CD4-positive, alpha-beta T cell (primary cell): ENCODE results near the gene ELMO2. TPM values are rescaled to one million over a fixed set of nuclear protein-coding genes. Genes with fewer than 3 reads are reported as not detected.

Experiments used
- ATAC-seq: fragments of 200-7000 bp; cut with Tn5 transposase; one replicate; pipeline ENCODE4 v1.10.0; 2022; ENCODE audit warnings: mild to moderate bottlenecking; ENCODE audit not compliant: poor library complexity
- CTCF ChIA-PET: fragments of 350-600 bp; sonication (Branson Sonifier 250); formaldehyde crosslinking; loops from one replicate; lab custom pipeline; 2021; ENCODE audit warnings: antibody characterized with exemption, inconsistent platforms; lab: Charles Lee
- POLR2A ChIA-PET: fragments of 350-600 bp; sonication (Branson Sonifier 250); formaldehyde crosslinking; loops from one replicate; lab custom pipeline; 2021; ENCODE audit warnings: antibody characterized with exemption, inconsistent platforms; lab: Charles Lee
- DNase-seq, 14 experiments: peaks; one replicate each; pipeline ENCODE4 v3.0.0-alpha.2; 2013 to 2020; ENCODE audit warnings: mixed read lengths in 2 of 14
- H3K27ac ChIP-seq, 2 donors: one replicate each; pipeline versions ENCODE4 v1.5.1 to v1.7.0; 2013; ENCODE audit warnings: low read length in 2 of 2, low read depth in 1 of 2, mild to moderate bottlenecking in 1 of 2
- H3K27me3 ChIP-seq, 2 experiments: 1 replicate in 1 of 2; 2 replicates in 1 of 2; pipeline versions ENCODE4 v1.6.1 to v1.7.0; 2013; ENCODE audit warnings: low read length in 2 of 2, control low read depth in 1 of 2, mild to moderate bottlenecking in 1 of 2, moderate library complexity in 1 of 2; ENCODE audit not compliant: insufficient read depth in 2 of 2, control insufficient read depth in 1 of 2
- H3K36me3 ChIP-seq: one replicate; pipeline ENCODE4 v1.6.1; 2013; ENCODE audit warnings: low read length, control low read depth; ENCODE audit not compliant: insufficient read depth
- H3K4me1 ChIP-seq: one replicate; pipeline ENCODE4 v1.6.1; 2013; ENCODE audit warnings: low read length, control low read depth; ENCODE audit not compliant: insufficient read depth
- H3K4me3 ChIP-seq: one replicate; pipeline ENCODE4 v1.5.1; 2013; ENCODE audit warnings: mild to moderate bottlenecking, low read length, moderate library complexity
- H3K9me3 ChIP-seq, 2 experiments: 1 replicate in 1 of 2; 2 replicates in 1 of 2; pipeline versions ENCODE4 v1.6.1 to v1.7.0; 2013; ENCODE audit warnings: low read length in 2 of 2, mild to moderate bottlenecking in 2 of 2, control low read depth in 1 of 2, moderate library complexity in 1 of 2; ENCODE audit not compliant: control insufficient read depth in 1 of 2, insufficient read depth in 1 of 2
- H3K27ac Mint-ChIP-seq: one replicate; pipeline ENCODE4 v1.8.0; 2020; ENCODE audit warnings: mixed read lengths
- H3K27me3 Mint-ChIP-seq: one replicate; pipeline ENCODE4 v1.8.0; 2021; ENCODE audit warnings: mixed read lengths
- H3K36me3 Mint-ChIP-seq: one replicate; pipeline ENCODE4 v1.8.0; 2021; ENCODE audit warnings: low read depth, mixed read lengths
- H3K4me1 Mint-ChIP-seq: one replicate; pipeline ENCODE4 v1.8.0; 2021; ENCODE audit warnings: low read depth, mixed read lengths
- H3K4me3 Mint-ChIP-seq: one replicate; pipeline ENCODE4 v1.8.0; 2020; ENCODE audit warnings: mild to moderate bottlenecking, mixed read lengths
- H3K9me3 Mint-ChIP-seq: one replicate; pipeline ENCODE4 v1.8.0; 2020; ENCODE audit warnings: mixed read lengths
- intact Hi-C, 2 experiments: fragments of 100-400 bp; cut with DNase I in 1 of 2; cut with micrococcal nuclease in 1 of 2; formaldehyde crosslinking; loops; one replicate each; pipeline versions ENCODE4 v1.15.1 to v1.9.0; 2023 to 2025; cut with DNase I, micrococcal nuclease
- total RNA-seq, 174 experiments: library from RNA in 2 of 174; stranded (reverse) in 2 of 174; gene quantifications; one replicate each; pipeline ENCODE4 v1.2.3 and lab custom pipeline; 2021 to 2026
- TF ChIP-seq, protein P1 (sequence below): fragments of 200-600 bp; IDR thresholded peaks from one replicate; pipeline ENCODE4 v1.8.0; 2022; ENCODE audit warnings: antibody characterized with exemption, mild to moderate bottlenecking

ELMO2 gene
- total RNA-seq, 2 experiments from 2014 or later = 85.6 TPM

DNA sequence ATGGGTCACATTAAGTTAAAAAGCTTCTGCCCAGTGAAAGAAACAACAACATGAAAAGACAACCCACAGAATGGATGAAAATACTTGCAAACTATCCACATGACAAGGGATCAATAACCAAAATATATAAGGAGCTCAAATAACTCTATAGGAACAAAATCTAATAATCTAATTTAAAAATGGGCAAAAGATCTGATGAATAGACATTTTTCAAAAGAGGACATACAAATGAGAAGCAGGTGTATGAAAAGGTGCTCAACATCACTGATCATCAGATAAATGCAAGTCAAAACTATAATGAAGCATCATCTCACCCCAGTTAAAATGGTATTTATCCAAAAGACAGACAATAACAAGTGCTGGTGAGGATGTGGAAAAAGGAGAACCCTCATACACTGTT is 21.0 kb upstream of the ELMO2 start:
- H3K27me3 ChIP-seq = peaks cover 15 to 29% of the 10 kb centered on the region in 2 experiments
- H3K27me3 Mint-ChIP-seq = peaks cover 64% of the 10 kb centered on the region
- no peaks in the 10 kb centered on the region for H3K9me3 Mint-ChIP-seq
- CTCF ChIA-PET = interaction anchor here (1.5 kb wide), 1 partner anchor 10 kb away, joined by 3 read pairs; no protein-coding TSS in a partner anchor
- H3K27ac ChIP-seq = no peak overlapping the region
- POLR2A ChIA-PET = no interaction called here
- ATAC-seq = no peak
- no peak for DNase-seq
- no peaks in the 10 kb centered on the region for H3K36me3 ChIP-seq
- no peaks in the 10 kb centered on the region for H3K4me1 ChIP-seq
- H3K36me3 Mint-ChIP-seq = no peaks in the 10 kb centered on the region
- H3K27ac Mint-ChIP-seq = no peak overlapping the region
- TF ChIP-seq, protein P1, sequence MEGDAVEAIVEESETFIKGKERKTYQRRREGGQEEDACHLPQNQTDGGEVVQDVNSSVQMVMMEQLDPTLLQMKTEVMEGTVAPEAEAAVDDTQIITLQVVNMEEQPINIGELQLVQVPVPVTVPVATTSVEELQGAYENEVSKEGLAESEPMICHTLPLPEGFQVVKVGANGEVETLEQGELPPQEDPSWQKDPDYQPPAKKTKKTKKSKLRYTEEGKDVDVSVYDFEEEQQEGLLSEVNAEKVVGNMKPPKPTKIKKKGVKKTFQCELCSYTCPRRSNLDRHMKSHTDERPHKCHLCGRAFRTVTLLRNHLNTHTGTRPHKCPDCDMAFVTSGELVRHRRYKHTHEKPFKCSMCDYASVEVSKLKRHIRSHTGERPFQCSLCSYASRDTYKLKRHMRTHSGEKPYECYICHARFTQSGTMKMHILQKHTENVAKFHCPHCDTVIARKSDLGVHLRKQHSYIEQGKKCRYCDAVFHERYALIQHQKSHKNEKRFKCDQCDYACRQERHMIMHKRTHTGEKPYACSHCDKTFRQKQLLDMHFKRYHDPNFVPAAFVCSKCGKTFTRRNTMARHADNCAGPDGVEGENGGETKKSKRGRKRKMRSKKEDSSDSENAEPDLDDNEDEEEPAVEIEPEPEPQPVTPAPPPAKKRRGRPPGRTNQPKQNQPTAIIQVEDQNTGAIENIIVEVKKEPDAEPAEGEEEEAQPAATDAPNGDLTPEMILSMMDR = no peak
- H3K9me3 ChIP-seq = no peaks in the 10 kb centered on the region
- no peak overlapping the region for H3K4me3 ChIP-seq
- H3K4me1 Mint-ChIP-seq = no peaks in the 10 kb centered on the region
- intact Hi-C loops = no loop called here
- H3K4me3 Mint-ChIP-seq = no peak overlapping the region

DNA sequence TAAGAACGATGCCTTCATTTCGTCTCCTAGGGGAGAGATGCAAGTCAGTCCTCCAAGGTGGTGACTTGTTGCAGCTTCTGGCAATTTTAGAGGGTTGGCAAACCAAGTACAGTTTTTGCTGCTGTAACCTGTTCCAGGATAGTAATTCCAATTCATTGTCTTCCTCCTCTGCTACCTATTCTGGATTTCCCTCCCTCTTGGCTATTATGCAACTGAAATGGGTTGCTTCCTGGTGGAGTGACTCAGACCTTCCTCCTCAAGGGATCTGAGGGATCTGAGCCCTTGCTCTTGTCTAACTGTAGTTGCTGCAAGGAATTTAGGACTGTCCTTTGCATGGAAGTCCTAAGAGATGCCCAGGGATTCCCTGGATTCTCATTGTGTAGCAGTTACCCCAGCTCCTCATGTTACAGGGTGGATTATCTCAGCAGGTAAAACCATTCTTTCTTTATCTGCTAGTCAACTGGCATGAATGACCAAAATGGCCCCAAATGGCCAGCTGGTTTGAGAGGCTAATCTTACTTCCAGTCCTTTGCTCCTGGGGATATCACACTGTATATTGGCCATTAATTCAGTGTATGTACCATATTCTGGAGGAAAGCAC is 17.6 kb upstream of the ELMO2 start:
- Mint-ChIP-seq H3K4me1 (no peaks in the 10 kb centered on the region), H3K27ac (no peak overlapping the region), H3K27me3 (peaks cover 52% of the 10 kb centered on the region), H3K4me3 (no peak overlapping the region), H3K36me3 (no peaks in the 10 kb centered on the region), H3K9me3 (no peaks in the 10 kb centered on the region)
- Histone ChIP-seq H3K4me3 (no peak overlapping the region), H3K4me1 (no peaks in the 10 kb centered on the region), H3K36me3 (no peaks in the 10 kb centered on the region), H3K9me3 (no peaks in the 10 kb centered on the region), H3K27ac (no peak overlapping the region), H3K27me3 (peaks cover 7 to 33% of the 10 kb centered on the region in 2 experiments)
- TF ChIP-seq, protein P1 = no peak
- DNase-seq = no peak
- no peak for ATAC-seq
- intact Hi-C loops = no loop called here
- POLR2A ChIA-PET = interaction anchor here (1.2 kb wide), 1 partner anchor 7 kb away, joined by 3 read pairs; no protein-coding TSS in a partner anchor
- CTCF ChIA-PET = interaction anchor here (1.0 kb wide), 1 partner anchor 10 kb away, joined by 3 read pairs; no protein-coding TSS in a partner anchor

GRCh38 chr20:46423342-46423741 is 16.9 kb upstream of the ELMO2 start:
- Mint-ChIP-seq H3K27ac (no peak overlapping the region), H3K27me3 (peaks cover 53% of the 10 kb centered on the region), H3K4me3 (no peak overlapping the region), H3K36me3 (no peaks in the 10 kb centered on the region), H3K4me1 (no peaks in the 10 kb centered on the region), H3K9me3 (no peaks in the 10 kb centered on the region)
- ChIA-PET POLR2A (no interaction called here), CTCF (no interaction called here)
- Histone ChIP-seq H3K4me1 (no peaks in the 10 kb centered on the region), H3K36me3 (no peaks in the 10 kb centered on the region), H3K4me3 (no peak overlapping the region), H3K27ac (no peak overlapping the region), H3K9me3 (no peaks in the 10 kb centered on the region), H3K27me3 (peaks cover 7 to 29% of the 10 kb centered on the region in 2 experiments)
- no peak for DNase-seq
- ATAC-seq = no peak
- intact Hi-C loops = no loop called here
- TF ChIP-seq, protein P1 = no peak
